ENCODE data around the gene MMP25.

GRCh38 chr16:3088925-3089716, 42.8 kb downstream of the MMP25 start:
- TF ChIP-seq POLR2AphosphoS5 (IDR thresholded peaks at IDR 0.05; ENCODE audit: insufficient read depth in 1 of 2, low read depth in 1 of 2): no peak
- TF ChIP-seq CTCF (IDR thresholded peaks at IDR 0.05): no peak
- TF ChIP-seq POLR2A (IDR thresholded peaks at IDR 0.05): no peak
